ENCODE results near the gene VARS1. TPM values are rescaled to one million over a fixed set of nuclear protein-coding genes. Genes with fewer than 3 reads are reported as not detected.

VARS1 gene
- total and polyA plus RNA-seq, 2 donors from 2014 or later, result 30.3 to 79.0 TPM

- Histone ChIP-seq H3K9ac (ENCODE audit: low read length in 3 of 3) (peak overlapping the region; percentile 31 to 95 (median 63)), H3K27ac (ENCODE audit: low read depth in 2 of 2, low read length in 2 of 2) (peak overlapping the region; percentile 60 to 62), H3K4me1 (ENCODE audit: control insufficient read depth in 2 of 3, insufficient read depth in 2 of 3, low read depth in 1 of 3, low read length in 3 of 3) (peaks cover 4 to 21% (median 17%) of the 10 kb centered on the region in 3 donors), H3K4me3 (ENCODE audit: low read length in 3 of 3) (peak overlapping the region; percentile 54 to 95 (median 90)), H3K36me3 (ENCODE audit: control insufficient read depth in 2 of 3, insufficient read depth in 3 of 3, low read length in 3 of 3) (peaks cover 5 to 16% (median 16%) of the 10 kb centered on the region in 3 donors), H3K9me3 (ENCODE audit: control insufficient read depth in 2 of 3, insufficient read depth in 1 of 3, low read length in 3 of 3) (no peaks in the 10 kb centered on the region), H3K27me3 (ENCODE audit: control insufficient read depth, insufficient read depth, low read length) (no peaks in the 10 kb centered on the region)
- FAIRE-seq (no peak), DNase-seq (peak in 1 of 5 donors; percentile 13)
- TF ChIP-seq CTCF (IDR thresholded peaks at IDR 0.05; ENCODE audit: borderline replicate concordance, extremely low read depth, insufficient read depth), result no peak
- intact Hi-C loops (cut with DNase I), result no loop called here
Measured at GRCh38 chr6:31836474-31837368, 41.2 kb upstream of the VARS1 start.

GRCh38 chr6:31836047-31836473 lies 40.5 kb upstream of the VARS1 start:
- H3K27me3 ChIP-seq (ENCODE audit: control insufficient read depth, insufficient read depth, low read length), result no peaks in the 10 kb centered on the region
- H3K4me1 ChIP-seq (ENCODE audit: control insufficient read depth in 2 of 3, insufficient read depth in 2 of 3, low read depth in 1 of 3, low read length in 3 of 3), result peaks cover 4 to 21% (median 17%) of the 10 kb centered on the region in 3 donors
- H3K9me3 ChIP-seq (ENCODE audit: control insufficient read depth in 2 of 3, insufficient read depth in 1 of 3, low read length in 3 of 3), result no peaks in the 10 kb centered on the region
- H3K4me3 ChIP-seq (ENCODE audit: low read length in 3 of 3), result peak overlapping the region; percentile 54 to 95 (median 90)
- peak overlapping the region; percentile 31 to 95 (median 63) for H3K9ac ChIP-seq (ENCODE audit: low read length in 3 of 3)
- DNase-seq (peak in 2 of 5 donors; percentile 37 to 48), FAIRE-seq (no peak)
- intact Hi-C loops (cut with DNase I), result no loop called here
- H3K36me3 ChIP-seq (ENCODE audit: control insufficient read depth in 2 of 3, insufficient read depth in 3 of 3, low read length in 3 of 3), result peaks cover 5 to 16% (median 16%) of the 10 kb centered on the region in 3 donors
- TF ChIP-seq CTCF (IDR thresholded peaks at IDR 0.05; ENCODE audit: borderline replicate concordance, extremely low read depth, insufficient read depth), result no peak
- H3K27ac ChIP-seq (ENCODE audit: low read depth in 2 of 2, low read length in 2 of 2), result peak overlapping the region; percentile 60 to 62

- Histone ChIP-seq H3K4me3 (ENCODE audit: low read length in 3 of 3) (peak overlapping the region; percentile 83 to 95 (median 90)), H3K9ac (ENCODE audit: low read length in 3 of 3) (peak overlapping the region; percentile 60 to 100 (median 95)), H3K36me3 (ENCODE audit: control insufficient read depth in 2 of 3, insufficient read depth in 3 of 3, low read length in 3 of 3) (peaks cover 5 to 12% (median 9%) of the 10 kb centered on the region in 3 donors), H3K4me1 (ENCODE audit: control insufficient read depth in 2 of 3, insufficient read depth in 2 of 3, low read depth in 1 of 3, low read length in 3 of 3) (peaks cover 4 to 21% (median 17%) of the 10 kb centered on the region in 3 donors), H3K27ac (ENCODE audit: low read depth in 2 of 2, low read length in 2 of 2) (peak overlapping the region; percentile 95 to 99), H3K27me3 (ENCODE audit: control insufficient read depth, insufficient read depth, low read length) (no peaks in the 10 kb centered on the region), H3K9me3 (ENCODE audit: control insufficient read depth in 2 of 3, insufficient read depth in 1 of 3, low read length in 3 of 3) (no peaks in the 10 kb centered on the region)
- no peak for TF ChIP-seq CTCF (IDR thresholded peaks at IDR 0.05; ENCODE audit: borderline replicate concordance, extremely low read depth, insufficient read depth)
- no peak for FAIRE-seq
- intact Hi-C loops (cut with DNase I), result no loop called here
- peak; percentile 91 to 97 (median 94) for DNase-seq
Measured at GRCh38 chr6:31834367-31835250, 39.1 kb upstream of the VARS1 start.
